ENCODE measurements around the gene PPIF.

- no peak for TF ChIP-seq GLMP (CRISPR knock-in tag; IDR thresholded peaks at IDR 0.05; ENCODE audit: borderline replicate concordance)
- no peak for TF ChIP-seq ZNF121 (CRISPR knock-in tag; IDR thresholded peaks at IDR 0.05)
- no peak for TF ChIP-seq NPAS2 (CRISPR knock-in tag; IDR thresholded peaks at IDR 0.05; ENCODE audit: borderline replicate concordance)
- no peak for TF ChIP-seq KLF6 (CRISPR knock-in tag; IDR thresholded peaks at IDR 0.05)
- no peak for TF ChIP-seq ZNF530 (CRISPR knock-in tag; IDR thresholded peaks at IDR 0.05; ENCODE audit: low read depth)
- no peak for TF ChIP-seq CEBPZ (IDR thresholded peaks at IDR 0.05; ENCODE audit: low read length)
- no peak for TF ChIP-seq FOXM1 (CRISPR knock-in tag; IDR thresholded peaks at IDR 0.05)
- TF ChIP-seq CHD2 (IDR thresholded peaks at IDR 0.05; ENCODE audit: low read depth, low read length), result no peak
- no peak for TF ChIP-seq BRF2 (CRISPR knock-in tag; IDR thresholded peaks at IDR 0.05)
- TF ChIP-seq ZKSCAN5 (CRISPR knock-in tag; IDR thresholded peaks at IDR 0.05), result no peak
- no peak for TF ChIP-seq SPEN (CRISPR knock-in tag; IDR thresholded peaks at IDR 0.05; ENCODE audit: low read depth)
Observed at GRCh38 chr10:79354141-79354540, 6.9 kb downstream of the PPIF start.

Measured in HepG2 (cell line).